A549 (cell line): ENCODE measurements around the gene TMEM121.
"Not testable (repeated sequence)": the region's sequence is repeated elsewhere in the genome, so short reads cannot be mapped to it uniquely, and the experiment has no call there.

Experiments
- CHD2 ChIP-seq: fragments of 150-350 bp; IDR thresholded peaks from 2 replicates; pipeline ENCODE4 v1.6.1; 2014; ENCODE audit warnings: low read length; ENCODE audit not compliant: partially characterized antibody
- EP300 ChIP-seq, 2 experiments: fragments of >200 bp; sonication (Bioruptor Twin); formaldehyde crosslinking; IDR thresholded peaks; 2 replicates in 1 of 2; 3 replicates in 1 of 2; pipeline ENCODE4 v1.6.1; 2016 to 2017
- ESRRA ChIP-seq: fragments of 150-350 bp; IDR thresholded peaks from 2 replicates; pipeline ENCODE4 v1.6.1; 2014; ENCODE audit warnings: mild to moderate bottlenecking, low read length, borderline replicate concordance
- HDAC2 ChIP-seq: fragments of 200-600 bp; sonication (generic); IDR thresholded peaks from 2 replicates; pipeline ENCODE4 v1.6.1; 2016
- POLR2A ChIP-seq: IDR thresholded peaks from 2 replicates; pipeline ENCODE4 v1.6.1; 2012; ENCODE audit warnings: mild to moderate bottlenecking, low read length
- TF ChIP-seq, protein P1 (sequence below): fragments of >200 bp; sonication (Bioruptor Twin); formaldehyde crosslinking; IDR thresholded peaks from 3 replicates; pipeline ENCODE4 v1.5.1; 2016

DNA sequence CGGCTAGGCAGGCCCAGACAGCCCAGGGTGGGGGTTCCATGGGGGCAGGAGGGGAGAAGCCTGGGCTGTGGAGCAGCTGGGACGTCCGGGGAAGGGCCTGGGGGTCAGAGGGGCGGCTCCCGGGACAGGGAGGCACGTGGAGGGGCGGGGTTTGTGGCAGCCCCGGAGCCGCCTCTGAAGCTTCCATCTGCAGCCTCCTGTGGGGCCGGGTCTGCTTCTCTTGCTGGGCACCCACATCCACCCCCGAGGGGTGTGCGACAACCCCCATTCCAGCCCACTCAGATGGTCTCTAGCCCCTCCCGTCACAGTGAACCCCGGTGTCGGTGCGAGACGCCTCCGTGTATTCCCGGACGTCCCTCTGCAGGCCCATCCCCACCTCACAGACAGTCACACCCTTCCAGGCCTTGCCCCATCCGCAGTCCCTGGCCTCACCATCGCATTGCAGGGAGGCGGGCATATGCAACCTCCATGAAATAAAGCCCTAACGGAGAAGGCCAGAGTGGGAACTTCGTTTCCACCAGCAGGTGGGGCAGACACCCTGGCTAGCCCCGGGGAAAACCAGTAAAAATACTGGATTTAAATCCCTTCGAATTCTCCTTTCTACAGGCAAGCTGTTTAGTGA is 33.8 kb downstream of the TMEM121 start:
- TF ChIP-seq POLR2A; HDAC2; ESRRA; EP300 (IDR thresholded peaks at IDR 0.05); CHD2: not testable (repeated sequence)
- TF ChIP-seq, protein P1, sequence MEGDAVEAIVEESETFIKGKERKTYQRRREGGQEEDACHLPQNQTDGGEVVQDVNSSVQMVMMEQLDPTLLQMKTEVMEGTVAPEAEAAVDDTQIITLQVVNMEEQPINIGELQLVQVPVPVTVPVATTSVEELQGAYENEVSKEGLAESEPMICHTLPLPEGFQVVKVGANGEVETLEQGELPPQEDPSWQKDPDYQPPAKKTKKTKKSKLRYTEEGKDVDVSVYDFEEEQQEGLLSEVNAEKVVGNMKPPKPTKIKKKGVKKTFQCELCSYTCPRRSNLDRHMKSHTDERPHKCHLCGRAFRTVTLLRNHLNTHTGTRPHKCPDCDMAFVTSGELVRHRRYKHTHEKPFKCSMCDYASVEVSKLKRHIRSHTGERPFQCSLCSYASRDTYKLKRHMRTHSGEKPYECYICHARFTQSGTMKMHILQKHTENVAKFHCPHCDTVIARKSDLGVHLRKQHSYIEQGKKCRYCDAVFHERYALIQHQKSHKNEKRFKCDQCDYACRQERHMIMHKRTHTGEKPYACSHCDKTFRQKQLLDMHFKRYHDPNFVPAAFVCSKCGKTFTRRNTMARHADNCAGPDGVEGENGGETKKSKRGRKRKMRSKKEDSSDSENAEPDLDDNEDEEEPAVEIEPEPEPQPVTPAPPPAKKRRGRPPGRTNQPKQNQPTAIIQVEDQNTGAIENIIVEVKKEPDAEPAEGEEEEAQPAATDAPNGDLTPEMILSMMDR, result not testable (repeated sequence)
